GM18858 (cell line): Measurements from ENCODE around the gene B3GAT3.
"Not testable (repeated sequence)": the region's sequence is repeated elsewhere in the genome, so short reads cannot be mapped to it uniquely, and the experiment has no call there.

ENCODE experiments used
- ATAC-seq: cut with Tn5 transposase; IDR thresholded peaks from one replicate; pipeline ENCODE4 v1.9.1; 2021; ENCODE audit not compliant: unreplicated experiment

B3GAT3 gene

GRCh38 chr11:62580959-62581715 lies 40.6 kb downstream of the B3GAT3 start:
- ATAC-seq, result no peak

DNA sequence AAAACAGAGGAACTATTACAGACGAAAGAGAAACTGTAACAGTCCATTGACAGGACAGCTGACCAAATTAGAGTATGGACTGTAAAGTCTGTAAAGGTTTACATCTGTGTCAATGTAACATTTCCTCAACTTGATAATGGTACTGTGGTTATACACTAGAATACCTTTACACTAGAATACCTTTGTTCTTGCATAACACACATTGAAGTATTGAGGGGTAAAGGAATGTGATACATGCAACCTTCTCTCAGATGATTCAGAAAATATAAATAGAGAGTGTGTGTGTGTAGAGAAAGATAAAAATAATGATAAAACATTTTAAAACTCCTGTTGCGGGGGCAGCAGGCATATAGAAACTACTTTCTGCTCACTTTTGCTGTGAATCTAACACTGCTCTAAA lies 42.5 kb downstream of the B3GAT3 start:
- no peak for ATAC-seq

- ATAC-seq, result no peak
Measured at GRCh38 chr11:62578541-62578940, 43.2 kb downstream of the B3GAT3 start.

DNA sequence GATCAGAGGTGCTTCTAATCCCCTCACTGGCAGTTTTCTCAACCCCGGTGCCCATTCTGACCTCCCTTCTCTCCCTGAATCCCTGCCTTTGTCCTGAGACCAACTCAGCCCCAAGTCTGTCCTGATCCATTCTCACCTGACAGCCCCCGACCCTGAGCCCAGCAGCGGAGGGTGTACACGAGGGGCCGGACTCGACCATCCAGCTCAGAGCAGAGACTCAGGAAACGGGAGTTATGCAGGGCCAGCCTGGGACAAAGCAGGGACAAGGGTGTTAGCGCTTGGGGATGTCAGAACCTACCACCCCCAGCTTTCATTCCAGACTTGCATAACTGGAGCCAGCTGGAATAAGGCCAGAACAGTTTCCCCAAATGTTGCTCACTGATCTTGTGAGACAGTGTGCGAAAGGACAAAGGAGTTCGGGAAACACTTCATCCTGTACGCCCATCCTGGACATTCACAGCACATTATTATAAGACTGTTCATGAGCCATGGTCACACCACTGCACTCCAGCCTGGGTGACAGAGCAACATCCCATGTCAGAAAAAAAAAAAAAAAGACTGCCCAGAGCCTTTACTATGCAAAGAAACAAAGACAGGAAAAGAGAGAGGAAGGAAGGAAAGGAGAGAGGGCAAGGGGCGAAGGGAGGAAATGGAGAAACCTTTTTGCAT lies 44.6 kb downstream of the B3GAT3 start:
- ATAC-seq, result no peak

DNA sequence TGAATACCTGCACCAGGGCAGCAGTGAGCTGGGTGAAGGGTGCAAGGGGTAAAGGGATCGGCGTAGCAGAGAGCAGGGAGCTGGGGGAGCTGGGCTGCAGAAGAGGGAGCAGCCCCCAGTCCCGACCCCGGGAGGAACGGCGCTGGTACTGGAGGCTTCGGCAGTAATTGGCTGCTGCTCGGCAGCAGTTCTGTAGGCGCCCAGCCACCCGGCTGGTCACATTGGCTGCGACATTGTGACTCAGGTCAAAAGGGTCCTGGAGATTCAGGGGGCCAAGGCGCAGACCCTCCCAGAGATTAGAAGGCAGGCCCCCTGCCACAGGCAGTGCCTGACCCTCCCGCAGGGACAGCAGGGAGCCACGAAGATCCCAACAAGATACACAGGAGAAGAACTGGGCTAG lies 45.9 kb downstream of the B3GAT3 start:
- no peak for ATAC-seq

DNA sequence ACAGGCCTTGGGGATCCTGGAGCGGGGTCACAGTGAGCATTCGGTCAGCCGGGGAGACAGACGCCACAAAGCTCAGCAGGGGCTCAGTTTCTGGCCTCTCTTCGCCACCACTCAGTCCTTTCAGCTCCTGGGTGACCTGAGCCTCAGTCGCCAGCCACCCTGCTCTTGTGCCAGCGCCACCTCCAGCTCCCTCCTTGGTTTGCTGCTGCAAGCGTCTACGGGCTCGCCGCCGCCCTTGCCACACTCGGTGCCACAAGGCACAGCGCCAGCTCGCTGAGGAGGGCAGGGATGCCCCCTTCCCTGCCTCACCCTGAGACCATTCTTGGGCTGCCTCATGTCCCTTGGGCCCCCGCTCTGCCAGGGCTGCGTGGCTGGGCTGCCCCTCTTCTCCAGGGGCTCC lies 46.6 kb downstream of the B3GAT3 start:
- ATAC-seq, result no peak

DNA sequence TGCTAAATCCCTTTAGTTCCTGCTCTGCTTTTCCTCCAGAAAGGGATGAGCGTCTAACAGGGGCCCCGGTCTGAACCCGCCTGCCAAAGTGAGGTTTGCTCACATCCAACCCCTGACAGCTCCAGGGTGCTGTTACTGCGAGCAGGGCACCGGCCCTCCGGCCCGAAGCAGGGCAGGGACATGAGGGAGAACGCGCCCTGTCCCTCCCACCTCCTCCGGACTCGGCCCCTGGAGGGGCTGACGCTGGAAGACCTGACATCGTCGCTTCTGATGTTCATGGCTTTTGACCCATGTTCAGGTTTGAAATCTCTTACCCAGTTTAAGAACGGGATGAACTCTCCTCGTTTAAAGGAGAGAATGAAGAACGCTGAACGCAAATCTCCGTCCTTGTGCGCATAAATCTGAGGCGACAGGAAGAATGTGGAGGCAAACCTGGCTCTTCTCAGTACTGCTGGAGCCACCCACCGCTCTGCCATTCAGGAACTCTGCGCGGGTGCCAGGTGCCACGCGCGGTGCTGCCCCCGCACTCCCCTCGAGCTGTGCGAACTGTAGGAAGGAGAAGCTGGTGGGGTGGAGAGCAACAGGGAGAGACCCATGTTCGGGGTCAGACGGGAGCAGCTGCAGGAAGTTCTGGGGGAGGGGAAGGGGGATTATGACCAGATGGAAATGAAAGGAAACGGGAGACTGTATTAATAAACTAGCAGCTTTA lies 47.3 kb downstream of the B3GAT3 start:
- ATAC-seq, result no peak

DNA sequence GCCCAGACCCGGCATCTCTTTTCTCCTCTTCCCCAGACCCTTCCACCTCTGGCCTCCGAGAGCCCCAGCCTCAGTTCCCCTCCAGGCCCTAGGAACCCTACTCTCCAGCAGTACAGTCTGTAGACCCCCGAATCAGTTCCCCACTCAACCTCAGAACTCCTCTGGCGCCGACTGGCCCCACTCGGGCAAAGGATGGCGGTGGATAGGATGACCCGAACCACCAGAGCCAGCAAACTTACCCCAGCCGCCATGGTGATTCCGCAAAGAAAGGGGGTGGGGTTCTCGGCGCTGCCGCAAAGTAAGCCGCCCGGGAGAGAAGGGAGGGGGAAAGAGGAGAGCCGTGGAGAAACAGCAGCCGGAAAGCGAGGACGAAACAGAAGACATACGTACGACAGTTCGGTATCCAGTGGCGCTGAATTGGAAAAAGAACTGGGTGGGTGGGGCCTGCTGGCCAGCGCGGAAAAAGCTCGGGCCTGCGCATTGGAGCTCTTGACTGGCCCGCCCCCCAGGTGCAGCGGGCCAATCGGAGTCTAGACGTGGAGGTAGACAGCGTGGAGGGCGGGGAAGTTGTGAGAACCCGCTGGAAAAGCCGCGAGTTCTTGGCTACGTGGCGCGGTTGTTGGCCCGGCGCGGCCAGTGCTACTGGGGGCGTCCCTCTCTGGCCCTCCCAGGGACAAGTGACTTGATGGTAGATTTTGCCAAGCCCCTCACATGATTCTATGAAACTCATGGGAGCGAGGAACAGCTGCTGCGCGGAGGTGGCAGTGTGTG lies 48.0 kb downstream of the B3GAT3 start, which contains the start of gene EEF1G:
Gene EEF1G, minus strand, starts transcription at position 300 of the 771 bp plus-strand sequence. Its CDS starts 49 bp downstream, at position 251.
- peak; percentile 71 for ATAC-seq

DNA sequence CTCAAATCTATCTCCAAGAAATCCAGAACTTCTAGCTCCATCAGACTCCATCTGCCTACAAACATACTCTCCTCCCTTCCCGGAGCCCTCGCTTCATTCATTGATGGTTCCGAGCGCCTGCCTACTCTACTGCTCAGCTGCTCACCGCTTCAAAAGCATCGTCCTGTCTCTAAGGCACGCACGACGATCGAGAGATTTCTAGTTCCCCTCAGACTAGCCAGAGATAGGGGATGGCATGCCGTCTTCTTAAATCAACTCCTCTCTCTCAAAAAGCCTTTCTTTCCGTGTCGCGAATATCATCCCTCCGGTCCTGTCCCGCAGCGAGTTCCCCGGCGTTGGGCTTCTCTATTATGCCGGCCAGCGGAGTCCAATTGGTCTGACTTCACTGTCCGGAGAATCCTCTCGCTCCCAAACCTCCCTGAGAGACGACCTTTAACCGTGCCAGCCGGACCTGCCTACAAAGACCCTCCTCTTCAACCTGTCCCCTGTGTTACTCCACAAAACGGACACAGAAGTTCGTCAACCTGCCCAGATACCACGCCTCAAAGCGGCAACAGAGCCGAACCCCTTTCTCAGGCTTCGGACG lies 48.7 kb downstream of the B3GAT3 start:
- ATAC-seq, result no peak

DNA sequence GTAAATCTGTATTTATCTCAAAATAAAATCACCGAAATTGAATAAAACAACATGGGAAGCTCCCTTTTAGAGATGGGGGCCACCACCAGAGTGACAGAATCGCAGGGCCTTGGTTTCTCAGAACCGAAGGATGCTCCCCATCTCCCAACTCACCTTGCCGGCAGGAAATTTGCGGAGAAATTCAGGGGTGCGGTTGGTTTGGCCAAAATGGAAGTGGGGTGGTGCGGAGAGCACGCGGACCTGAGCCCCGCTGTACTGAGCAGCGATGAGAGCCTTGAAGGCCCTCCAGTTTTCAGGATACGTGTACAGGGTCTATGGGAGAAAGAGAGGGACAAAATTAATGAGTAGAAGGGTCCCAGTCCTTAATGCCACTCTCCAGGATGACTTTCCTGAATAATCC lies 49.4 kb downstream of the B3GAT3 start:
- ATAC-seq, result no peak

DNA sequence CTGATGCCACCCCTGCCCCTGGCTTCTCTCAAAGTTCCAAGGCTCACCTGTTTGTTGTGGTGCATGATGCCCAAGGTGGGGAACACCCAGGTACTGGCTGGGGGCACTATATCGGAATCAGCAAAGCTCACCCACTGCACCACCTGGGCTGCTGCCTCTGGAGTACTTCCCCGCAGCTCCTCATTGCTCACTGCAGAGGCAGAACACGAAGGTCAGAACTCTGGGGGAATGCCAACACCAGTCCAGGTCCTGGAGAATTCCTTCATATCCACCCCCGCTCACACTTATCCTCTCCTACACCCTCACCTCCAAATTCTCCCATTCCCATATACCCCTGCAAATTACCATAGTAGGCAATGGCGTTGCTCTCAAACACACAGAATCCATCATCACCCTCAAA lies 50.3 kb downstream of the B3GAT3 start:
- not testable (repeated sequence) for ATAC-seq

DNA sequence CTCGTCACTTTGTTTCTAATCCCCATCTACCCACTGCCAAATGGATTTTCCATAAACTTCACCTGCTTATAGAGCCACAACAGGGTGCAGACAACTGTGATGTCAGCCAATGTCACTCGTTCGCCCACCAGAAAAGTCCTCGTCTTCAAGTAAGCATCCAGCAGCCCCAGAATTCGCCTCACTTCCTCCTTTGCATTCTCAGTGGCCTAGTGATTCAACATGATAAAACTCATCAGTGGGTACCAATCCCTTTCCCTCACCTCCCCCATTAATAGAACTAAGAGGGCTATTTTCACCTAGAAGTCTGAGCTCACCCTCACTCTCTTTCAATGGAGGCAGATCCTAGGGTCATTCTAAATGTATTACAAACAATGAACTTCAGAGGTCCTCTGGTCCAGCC lies 50.9 kb downstream of the B3GAT3 start:
- ATAC-seq, result not testable (repeated sequence)

GRCh38 chr11:62569611-62570010 lies 52.2 kb downstream of the B3GAT3 start:
- no peak for ATAC-seq

- ATAC-seq, result no peak
Measured at GRCh38 chr11:62567018-62567633, 54.7 kb downstream of the B3GAT3 start.

DNA sequence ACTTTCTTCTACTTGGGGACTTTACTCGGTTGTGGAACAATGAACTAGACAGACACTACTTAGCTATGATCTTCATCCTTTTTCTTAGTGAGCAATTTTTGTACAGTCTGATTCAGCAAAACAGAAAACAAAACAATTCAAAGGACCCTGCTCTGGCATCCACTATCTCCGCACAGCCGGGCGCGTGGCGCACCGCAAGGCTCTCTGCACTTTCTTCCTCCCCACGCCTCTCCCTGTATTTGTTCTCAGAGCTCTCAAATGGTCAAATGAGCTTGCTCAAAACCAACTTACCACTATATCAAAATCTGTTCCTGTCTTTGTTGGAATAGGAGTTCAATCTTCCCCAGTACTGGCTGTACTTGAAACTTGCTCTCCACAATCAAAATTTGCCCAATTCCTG lies 55.5 kb downstream of the B3GAT3 start:
- no peak for ATAC-seq
